ENCODE data around the gene FAAP20.

Gene FAAP20

GRCh38 chr1:2184934-2185333 is 9.6 kb downstream of the FAAP20 start:
- Histone ChIP-seq H2AFZ (ENCODE audit: low read depth, low read length) (no peak overlapping the region), H3K23ac (ENCODE audit: low read length in 2 of 2) (no peak overlapping the region), H3K4me1 (ENCODE audit: control insufficient read depth, insufficient read depth, low read depth, low read length) (peaks cover 9% of the 10 kb centered on the region), H2BK5ac (ENCODE audit: low read depth, low read length, poor library complexity, severe bottlenecking) (no peak overlapping the region), H3K18ac (ENCODE audit: low read depth in 1 of 2, low read length in 2 of 2) (no peak overlapping the region), H3K79me1 (replicated peaks; ENCODE audit: low read length, poor library complexity, severe bottlenecking) (peaks cover 16% of the 10 kb centered on the region), H3K27me3 (ENCODE audit: control insufficient read depth in 1 of 2, insufficient read depth in 1 of 2, low read length in 2 of 2) (no peaks in the 10 kb centered on the region), H3K4me2 (ENCODE audit: low read length, poor library complexity, severe bottlenecking) (no peak overlapping the region), H2BK12ac (ENCODE audit: low read length in 2 of 2) (no peak overlapping the region), H3K4me3 (ENCODE audit: insufficient read depth in 1 of 2, low read depth in 1 of 2, low read length in 2 of 2) (no peak overlapping the region), H4K91ac (ENCODE audit: low read length) (no peak overlapping the region), H3K4ac (ENCODE audit: low read depth in 1 of 2, low read length in 2 of 2) (no peak overlapping the region), H3K9me3 (ENCODE audit: control insufficient read depth, low read length) (no peaks in the 10 kb centered on the region), H2AK5ac (ENCODE audit: low read length, severe bottlenecking) (no peak overlapping the region), H3K27ac (ENCODE audit: low read length, poor library complexity, severe bottlenecking) (no peak overlapping the region), H2BK120ac (ENCODE audit: low read depth, low read length) (no peak overlapping the region), H3K9ac (ENCODE audit: low read length) (no peak overlapping the region), H4K8ac (ENCODE audit: low read length) (no peak overlapping the region), H2BK15ac (ENCODE audit: low read depth, poor library complexity, severe bottlenecking) (no peak overlapping the region), H3K14ac (ENCODE audit: low read length in 2 of 2) (no peak overlapping the region), H3K36me3 (ENCODE audit: control insufficient read depth in 1 of 2, insufficient read depth in 2 of 2, low read depth in 1 of 2, low read length in 2 of 2) (peaks cover 0 to 79% of the 10 kb centered on the region in 2 experiments)
- DNase-seq, result no peak
- WGBS, result 96% methylated on average over 33 of the region's 33 CpGs

DNA sequence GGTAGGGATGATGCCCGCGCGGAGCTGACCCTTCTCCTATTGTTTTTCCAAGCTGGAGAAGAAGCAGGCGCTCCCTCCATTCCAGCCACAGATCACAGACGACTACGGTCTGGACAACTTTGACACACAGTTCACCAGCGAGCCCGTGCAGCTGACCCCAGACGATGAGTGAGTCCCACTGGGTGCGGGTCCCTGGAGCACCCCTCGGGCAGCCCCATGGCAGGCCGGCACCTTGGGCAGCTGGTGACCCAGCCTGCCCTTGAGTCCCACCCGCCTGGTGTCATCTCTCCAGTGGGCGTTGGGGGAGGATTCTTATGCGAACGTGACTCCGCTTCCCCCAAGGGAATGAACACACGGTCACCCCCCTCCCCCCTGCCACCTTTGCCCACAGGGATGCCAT is 10.0 kb downstream of the FAAP20 start:
- 93% methylated on average over 18 of the region's 18 CpGs for WGBS
- Histone ChIP-seq H3K14ac (ENCODE audit: low read length in 2 of 2) (no peak overlapping the region), H3K9me3 (ENCODE audit: control insufficient read depth, low read length) (no peaks in the 10 kb centered on the region), H3K9ac (ENCODE audit: low read length) (no peak overlapping the region), H4K91ac (ENCODE audit: low read length) (no peak overlapping the region), H3K27ac (ENCODE audit: low read length, poor library complexity, severe bottlenecking) (no peak overlapping the region), H2BK120ac (ENCODE audit: low read depth, low read length) (no peak overlapping the region), H2AK5ac (ENCODE audit: low read length, severe bottlenecking) (no peak overlapping the region), H3K4me2 (ENCODE audit: low read length, poor library complexity, severe bottlenecking) (no peak overlapping the region), H3K36me3 (ENCODE audit: control insufficient read depth in 1 of 2, insufficient read depth in 2 of 2, low read depth in 1 of 2, low read length in 2 of 2) (peaks cover 0 to 77% of the 10 kb centered on the region in 2 experiments), H3K4me3 (ENCODE audit: insufficient read depth in 1 of 2, low read depth in 1 of 2, low read length in 2 of 2) (no peak overlapping the region), H2BK15ac (ENCODE audit: low read depth, poor library complexity, severe bottlenecking) (no peak overlapping the region), H4K8ac (ENCODE audit: low read length) (no peak overlapping the region), H3K4ac (ENCODE audit: low read depth in 1 of 2, low read length in 2 of 2) (no peak overlapping the region), H2BK12ac (ENCODE audit: low read length in 2 of 2) (no peak overlapping the region), H3K79me1 (replicated peaks; ENCODE audit: low read length, poor library complexity, severe bottlenecking) (peaks cover 12% of the 10 kb centered on the region), H2BK5ac (ENCODE audit: low read depth, low read length, poor library complexity, severe bottlenecking) (no peak overlapping the region), H3K18ac (ENCODE audit: low read depth in 1 of 2, low read length in 2 of 2) (no peak overlapping the region), H2AFZ (ENCODE audit: low read depth, low read length) (no peak overlapping the region), H3K23ac (ENCODE audit: low read length in 2 of 2) (no peak overlapping the region), H3K4me1 (ENCODE audit: control insufficient read depth, insufficient read depth, low read depth, low read length) (peaks cover 11% of the 10 kb centered on the region), H3K27me3 (ENCODE audit: control insufficient read depth in 1 of 2, insufficient read depth in 1 of 2, low read length in 2 of 2) (no peaks in the 10 kb centered on the region)
- no peak for DNase-seq

- Histone ChIP-seq H3K9me3 (ENCODE audit: control insufficient read depth, low read length) (no peaks in the 10 kb centered on the region), H3K23ac (ENCODE audit: low read length in 2 of 2) (no peak overlapping the region), H3K27ac (ENCODE audit: low read length, poor library complexity, severe bottlenecking) (no peak overlapping the region), H2BK120ac (ENCODE audit: low read depth, low read length) (no peak overlapping the region), H3K18ac (ENCODE audit: low read depth in 1 of 2, low read length in 2 of 2) (no peak overlapping the region), H3K4me3 (ENCODE audit: insufficient read depth in 1 of 2, low read depth in 1 of 2, low read length in 2 of 2) (no peak overlapping the region), H2BK12ac (ENCODE audit: low read length in 2 of 2) (no peak overlapping the region), H2AK5ac (ENCODE audit: low read length, severe bottlenecking) (no peak overlapping the region), H3K4me2 (ENCODE audit: low read length, poor library complexity, severe bottlenecking) (no peak overlapping the region), H3K4me1 (ENCODE audit: control insufficient read depth, insufficient read depth, low read depth, low read length) (peaks cover 13% of the 10 kb centered on the region), H3K36me3 (ENCODE audit: control insufficient read depth in 1 of 2, insufficient read depth in 2 of 2, low read depth in 1 of 2, low read length in 2 of 2) (peaks cover 0 to 77% of the 10 kb centered on the region in 2 experiments), H3K79me1 (replicated peaks; ENCODE audit: low read length, poor library complexity, severe bottlenecking) (peaks cover 10% of the 10 kb centered on the region), H3K27me3 (ENCODE audit: control insufficient read depth in 1 of 2, insufficient read depth in 1 of 2, low read length in 2 of 2) (no peaks in the 10 kb centered on the region), H2BK15ac (ENCODE audit: low read depth, poor library complexity, severe bottlenecking) (no peak overlapping the region), H4K8ac (ENCODE audit: low read length) (no peak overlapping the region), H3K14ac (ENCODE audit: low read length in 2 of 2) (no peak overlapping the region), H3K9ac (ENCODE audit: low read length) (no peak overlapping the region), H4K91ac (ENCODE audit: low read length) (no peak overlapping the region), H2AFZ (ENCODE audit: low read depth, low read length) (no peak overlapping the region), H2BK5ac (ENCODE audit: low read depth, low read length, poor library complexity, severe bottlenecking) (no peak overlapping the region), H3K4ac (ENCODE audit: low read depth in 1 of 2, low read length in 2 of 2) (no peak overlapping the region)
- no peak for DNase-seq
- WGBS, result 93% methylated on average over 15 of the region's 15 CpGs
Observed at GRCh38 chr1:2183937-2184334, 10.6 kb downstream of the FAAP20 start.

DNA sequence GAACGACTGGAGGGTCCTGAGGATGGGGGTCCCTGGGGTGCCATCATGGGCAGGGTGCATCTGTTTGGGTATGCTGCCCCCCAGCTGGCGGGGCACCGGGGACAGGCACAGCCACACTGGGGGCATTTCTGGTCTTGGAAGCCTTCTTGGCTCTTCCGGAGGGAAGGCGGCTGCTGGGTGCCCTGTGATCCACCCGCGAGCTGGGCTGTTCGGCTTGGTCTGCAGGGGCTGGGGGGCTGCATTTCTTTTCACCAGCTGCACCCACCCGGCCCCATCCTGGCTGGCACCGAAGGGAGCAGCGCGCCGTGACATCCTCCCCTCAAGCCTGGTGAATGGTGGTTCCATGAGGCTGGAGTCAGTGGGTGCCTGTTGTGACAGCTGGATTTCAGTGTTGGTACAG is 12.2 kb downstream of the FAAP20 start:
- H2BK5ac ChIP-seq (ENCODE audit: low read depth, low read length, poor library complexity, severe bottlenecking), result no peak overlapping the region
- H4K8ac ChIP-seq (ENCODE audit: low read length), result no peak overlapping the region
- H2BK120ac ChIP-seq (ENCODE audit: low read depth, low read length), result no peak overlapping the region
- H2AK5ac ChIP-seq (ENCODE audit: low read length, severe bottlenecking), result no peak overlapping the region
- no peak overlapping the region for H3K4ac ChIP-seq (ENCODE audit: low read depth in 1 of 2, low read length in 2 of 2)
- no peaks in the 10 kb centered on the region for H3K79me1 ChIP-seq (replicated peaks; ENCODE audit: low read length, poor library complexity, severe bottlenecking)
- no peak overlapping the region for H3K18ac ChIP-seq (ENCODE audit: low read depth in 1 of 2, low read length in 2 of 2)
- H3K27me3 ChIP-seq (ENCODE audit: control insufficient read depth in 1 of 2, insufficient read depth in 1 of 2, low read length in 2 of 2), result peaks cover 0 to 6% of the 10 kb centered on the region in 2 experiments
- H3K14ac ChIP-seq (ENCODE audit: low read length in 2 of 2), result no peak overlapping the region
- H3K9me3 ChIP-seq (ENCODE audit: control insufficient read depth, low read length), result no peaks in the 10 kb centered on the region
- no peak overlapping the region for H2BK15ac ChIP-seq (ENCODE audit: low read depth, poor library complexity, severe bottlenecking)
- H4K91ac ChIP-seq (ENCODE audit: low read length), result no peak overlapping the region
- H3K36me3 ChIP-seq (ENCODE audit: control insufficient read depth in 1 of 2, insufficient read depth in 2 of 2, low read depth in 1 of 2, low read length in 2 of 2), result peaks cover 0 to 80% of the 10 kb centered on the region in 2 experiments
- no peak overlapping the region for H3K4me3 ChIP-seq (ENCODE audit: insufficient read depth in 1 of 2, low read depth in 1 of 2, low read length in 2 of 2)
- 96% methylated on average over 13 of the region's 13 CpGs for WGBS
- H3K4me1 ChIP-seq (ENCODE audit: control insufficient read depth, insufficient read depth, low read depth, low read length), result peaks cover 10% of the 10 kb centered on the region
- no peak overlapping the region for H2AFZ ChIP-seq (ENCODE audit: low read depth, low read length)
- no peak overlapping the region for H3K9ac ChIP-seq (ENCODE audit: low read length)
- H3K4me2 ChIP-seq (ENCODE audit: low read length, poor library complexity, severe bottlenecking), result no peak overlapping the region
- no peak overlapping the region for H2BK12ac ChIP-seq (ENCODE audit: low read length in 2 of 2)
- H3K27ac ChIP-seq (ENCODE audit: low read length, poor library complexity, severe bottlenecking), result no peak overlapping the region
- no peak overlapping the region for H3K23ac ChIP-seq (ENCODE audit: low read length in 2 of 2)
- DNase-seq, result no peak

All from mesenchymal stem cell (in vitro differentiated cells and primary cell).